ENCODE data around the gene CLEC20A. TPM values are rescaled to one million over a fixed set of nuclear protein-coding genes. Genes with fewer than 3 reads are reported as not detected.

CLEC20A gene
- polyA plus RNA-seq, 1 donor (not counting 4 experiments of a cell fraction or from before 2014, with no cell fraction given) = not detected

GRCh38 chr1:178502330-178502714 lies 5.6 kb upstream of the CLEC20A start:
- Histone ChIP-seq H4K20me1 (ENCODE audit: control insufficient read depth, extremely low read depth, insufficient read depth, low read length) (no peaks in the 10 kb centered on the region), H3K4me2 (ENCODE audit: control insufficient read depth, extremely low read depth, insufficient read depth, low read depth, low read length) (no peak overlapping the region), H3K36me3 (ENCODE audit: control insufficient read depth in 2 of 2, extremely low read depth in 1 of 2, insufficient read depth in 2 of 2, low read length in 2 of 2) (no peaks in the 10 kb centered on the region), H3K4me1 (ENCODE audit: control insufficient read depth, extremely low read depth, insufficient read depth, low read length) (peaks cover 10% of the 10 kb centered on the region), H3K79me2 (ENCODE audit: control insufficient read depth, insufficient read depth, low read length) (no peaks in the 10 kb centered on the region), H2AFZ (ENCODE audit: control insufficient read depth, low read length) (no peak overlapping the region), H3K27ac (ENCODE audit: control insufficient read depth, insufficient read depth, low read length) (no peak overlapping the region), H3K9me1 (ENCODE audit: control insufficient read depth, extremely low read depth, insufficient read depth, low read length) (peaks cover 2% of the 10 kb centered on the region), H3K27me3 (ENCODE audit: control insufficient read depth, extremely low read depth, insufficient read depth, low read length) (no peaks in the 10 kb centered on the region), H3K9ac (ENCODE audit: control insufficient read depth, extremely low read depth, insufficient read depth, low read length) (no peak overlapping the region), H3K4me3 (ENCODE audit: control insufficient read depth in 2 of 3, extremely low read depth in 1 of 3, insufficient read depth in 2 of 3, low read depth in 1 of 3, low read length in 3 of 3) (no peak overlapping the region), H3K9me3 (ENCODE audit: control insufficient read depth, low read depth, low read length) (no peaks in the 10 kb centered on the region)
- DNase-seq (ENCODE audit: low read depth, low spot score) (no peak), FAIRE-seq (no peak)
- no peak for TF ChIP-seq EZH2 (IDR thresholded peaks at IDR 0.05; ENCODE audit: low read length)
- TF ChIP-seq CTCF (optimal IDR thresholded peaks at IDR 0.05 in 1 of 3, IDR thresholded peaks at IDR 0.05 in 1 of 3, conservative IDR thresholded peaks at IDR 0.05 in 1 of 3; ENCODE audit: extremely low read depth in 1 of 3, insufficient read depth in 2 of 3, low read length in 3 of 3) = no peak
- dilution Hi-C loops (cut with MboI; ENCODE audit: extremely low pct_ligation_motif_present, low sequenced_read_pairs) = no loop called here

- DNase-seq (ENCODE audit: low read depth, low spot score) = peak; percentile 35
Observed at GRCh38 chr1:178501705-178502329, 5.1 kb upstream of the CLEC20A start.

More at GRCh38 chr1:178501705-178502329, 5.1 kb upstream of the CLEC20A start:
- Histone ChIP-seq H3K79me2 (ENCODE audit: control insufficient read depth, insufficient read depth, low read length) (no peaks in the 10 kb centered on the region), H3K4me2 (ENCODE audit: control insufficient read depth, extremely low read depth, insufficient read depth, low read depth, low read length) (no peak overlapping the region), H4K20me1 (ENCODE audit: control insufficient read depth, extremely low read depth, insufficient read depth, low read length) (no peaks in the 10 kb centered on the region), H3K27me3 (ENCODE audit: control insufficient read depth, extremely low read depth, insufficient read depth, low read length) (no peaks in the 10 kb centered on the region), H2AFZ (ENCODE audit: control insufficient read depth, low read length) (no peak overlapping the region), H3K27ac (ENCODE audit: control insufficient read depth, insufficient read depth, low read length) (no peak overlapping the region), H3K9ac (ENCODE audit: control insufficient read depth, extremely low read depth, insufficient read depth, low read length) (no peak overlapping the region), H3K36me3 (ENCODE audit: control insufficient read depth in 2 of 2, extremely low read depth in 1 of 2, insufficient read depth in 2 of 2, low read length in 2 of 2) (no peaks in the 10 kb centered on the region), H3K4me1 (ENCODE audit: control insufficient read depth, extremely low read depth, insufficient read depth, low read length) (peaks cover 5% of the 10 kb centered on the region), H3K9me1 (ENCODE audit: control insufficient read depth, extremely low read depth, insufficient read depth, low read length) (no peaks in the 10 kb centered on the region), H3K4me3 (ENCODE audit: control insufficient read depth in 2 of 3, extremely low read depth in 1 of 3, insufficient read depth in 2 of 3, low read depth in 1 of 3, low read length in 3 of 3) (no peak overlapping the region), H3K9me3 (ENCODE audit: control insufficient read depth, low read depth, low read length) (no peaks in the 10 kb centered on the region)
- peak; percentile 26 for FAIRE-seq
- dilution Hi-C loops (cut with MboI; ENCODE audit: extremely low pct_ligation_motif_present, low sequenced_read_pairs) = no loop called here
- TF ChIP-seq EZH2 (IDR thresholded peaks at IDR 0.05; ENCODE audit: low read length) (no peak), CTCF (optimal IDR thresholded peaks at IDR 0.05 in 1 of 3, IDR thresholded peaks at IDR 0.05 in 1 of 3, conservative IDR thresholded peaks at IDR 0.05 in 1 of 3; ENCODE audit: extremely low read depth in 1 of 3, insufficient read depth in 2 of 3, low read length in 3 of 3) (peak; percentile 81 to 97 (median 93))

Measured in keratinocyte (primary cell).